Sigmoid colon (tissue), 7 donors: ENCODE data around the gene RBM47. TPM values are rescaled to one million over a fixed set of nuclear protein-coding genes. Genes with fewer than 3 reads are reported as not detected.

Experiments used
- DNase-seq: peaks from one replicate; pipeline ENCODE4 v3.0.0-alpha.2; 2019
- H3K27ac ChIP-seq, 4 donors: fragments of 200-600 bp; sonication (generic); one replicate each; pipeline ENCODE4 v1.5.1; 2016 to 2019; ENCODE audit warnings: mild to moderate bottlenecking in 1 of 4
- H3K27me3 ChIP-seq, 3 donors: fragments of 200-600 bp; sonication (generic); one replicate each; pipeline ENCODE4 v1.5.1; 2019; ENCODE audit warnings: mild to moderate bottlenecking in 1 of 3
- H3K36me3 ChIP-seq, 4 donors: fragments of 200-600 bp; sonication (generic); one replicate each; pipeline ENCODE4 v1.5.1; 2016 to 2019
- H3K4me1 ChIP-seq, 4 donors: fragments of 200-600 bp; sonication (generic); one replicate each; pipeline ENCODE4 v1.5.1; 2017 to 2019
- H3K4me3 ChIP-seq, 4 donors: fragments of 200-600 bp; sonication (generic); one replicate each; pipeline ENCODE4 v1.5.1; 2017 to 2019; ENCODE audit warnings: mild to moderate bottlenecking in 2 of 4, moderate library complexity in 1 of 4
- H3K9me3 ChIP-seq, 4 donors: fragments of 200-600 bp in 3 of 4; sonication (generic) in 3 of 4; one replicate each; pipeline versions ENCODE4 v1.5.1 to v1.6.1; 2013 to 2019
- EP300 ChIP-seq, 4 donors: sonication (generic); formaldehyde crosslinking; IDR thresholded peaks; one replicate each; pipeline ENCODE4 v1.6.1; 2017; ENCODE audit warnings: antibody characterized with exemption in 4 of 4
- POLR2A ChIP-seq, 2 donors: fragments of 450-650 bp; IDR thresholded peaks; one replicate each; pipeline ENCODE4 v1.6.1; 2016; ENCODE audit warnings: antibody characterized with exemption in 2 of 2, mild to moderate bottlenecking in 2 of 2, moderate library complexity in 2 of 2
- POLR2AphosphoS5 ChIP-seq, 4 donors: sonication (generic); formaldehyde crosslinking; IDR thresholded peaks; one replicate each; pipeline ENCODE4 v1.6.1; 2017; ENCODE audit warnings: antibody characterized with exemption in 4 of 4
- WGBS, 2 donors: extraction: QIAGEN DNeasy Blood & Tissue Kit; methylation state at CpG; one replicate each; pipeline ENCODE4 v1.1.7; 2013; 5-methylcytosine and 5-hydroxymethylcytosine counted together
- intact Hi-C: fragments of 100-400 bp; cut with DNase I; formaldehyde crosslinking; loops from one replicate; pipeline ENCODE4 v1.15.1; 2023
- polyA plus RNA-seq, 3 donors: library from polyadenylated mRNA; stranded (reverse); fragments of 200-250 nt; gene quantifications; one replicate each; pipeline ENCODE4 v1.2.3, GENCODE V29; 2013
- total RNA-seq, 4 donors: library from RNA; depleted of rRNA; stranded (reverse); fragments of >200 nt; gene quantifications; one replicate each; pipeline ENCODE4 v1.1.0, GENCODE V29; 2016
- TF ChIP-seq, protein P1 (sequence below), 4 experiments: fragments of 450-650 bp in 3 of 4; fragments of 200-600 bp in 1 of 4; IDR thresholded peaks; one replicate each; pipeline ENCODE4 v1.5.1; 2016 to 2019; ENCODE audit warnings: antibody characterized with exemption in 4 of 4, mild to moderate bottlenecking in 3 of 4, moderate library complexity in 2 of 4
- donor health status: healthy with polysubstance abuse.
- donor health status: Bipolar disorder and iron deficiency.
- donor health status: healthy.

The RBM47 gene
- total and polyA plus RNA-seq, 7 donors: 7.2 to 148 (median 21.2) TPM

DNA sequence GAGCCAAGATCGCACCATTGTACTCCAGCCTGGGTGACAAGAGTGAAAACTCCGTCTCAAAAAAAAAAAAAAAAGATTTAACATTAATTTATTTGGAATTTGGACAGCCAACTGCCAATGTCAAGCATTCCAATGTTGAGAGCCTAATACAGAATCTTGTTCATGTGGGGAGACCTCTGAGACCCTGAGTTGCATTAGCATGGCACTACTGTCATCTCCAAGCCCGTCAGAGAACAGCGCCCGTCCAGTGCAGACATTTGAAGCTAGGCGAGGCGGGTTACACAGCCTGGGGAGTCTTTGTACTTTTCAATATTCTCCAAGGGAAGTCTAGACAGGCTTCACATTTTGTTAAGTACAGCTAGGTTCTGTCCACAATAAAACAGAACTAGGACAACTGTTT is 167.8 kb downstream of the RBM47 start:
- no peak overlapping the region for H3K4me3 ChIP-seq
- no peaks in the 10 kb centered on the region for H3K36me3 ChIP-seq
- no peak overlapping the region for H3K27ac ChIP-seq
- no peaks in the 10 kb centered on the region for H3K9me3 ChIP-seq
- no peak for DNase-seq
- TF ChIP-seq EP300 (IDR thresholded peaks at IDR 0.05) (no peak), POLR2AphosphoS5 (IDR thresholded peaks at IDR 0.05) (no peak)
- intact Hi-C loops: no loop called here
- no peaks in the 10 kb centered on the region for H3K27me3 ChIP-seq
- 86 to 90% methylated on average over 7 of the region's 7 CpGs for WGBS, 2 donors
- no peaks in the 10 kb centered on the region for H3K4me1 ChIP-seq

GRCh38 chr4:40461062-40461461 is 168.6 kb downstream of the RBM47 start:
- H3K27ac ChIP-seq: no peak overlapping the region
- no peaks in the 10 kb centered on the region for H3K36me3 ChIP-seq
- no peaks in the 10 kb centered on the region for H3K27me3 ChIP-seq
- no peak for DNase-seq
- TF ChIP-seq, protein P1, sequence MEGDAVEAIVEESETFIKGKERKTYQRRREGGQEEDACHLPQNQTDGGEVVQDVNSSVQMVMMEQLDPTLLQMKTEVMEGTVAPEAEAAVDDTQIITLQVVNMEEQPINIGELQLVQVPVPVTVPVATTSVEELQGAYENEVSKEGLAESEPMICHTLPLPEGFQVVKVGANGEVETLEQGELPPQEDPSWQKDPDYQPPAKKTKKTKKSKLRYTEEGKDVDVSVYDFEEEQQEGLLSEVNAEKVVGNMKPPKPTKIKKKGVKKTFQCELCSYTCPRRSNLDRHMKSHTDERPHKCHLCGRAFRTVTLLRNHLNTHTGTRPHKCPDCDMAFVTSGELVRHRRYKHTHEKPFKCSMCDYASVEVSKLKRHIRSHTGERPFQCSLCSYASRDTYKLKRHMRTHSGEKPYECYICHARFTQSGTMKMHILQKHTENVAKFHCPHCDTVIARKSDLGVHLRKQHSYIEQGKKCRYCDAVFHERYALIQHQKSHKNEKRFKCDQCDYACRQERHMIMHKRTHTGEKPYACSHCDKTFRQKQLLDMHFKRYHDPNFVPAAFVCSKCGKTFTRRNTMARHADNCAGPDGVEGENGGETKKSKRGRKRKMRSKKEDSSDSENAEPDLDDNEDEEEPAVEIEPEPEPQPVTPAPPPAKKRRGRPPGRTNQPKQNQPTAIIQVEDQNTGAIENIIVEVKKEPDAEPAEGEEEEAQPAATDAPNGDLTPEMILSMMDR (IDR thresholded peaks at IDR 0.05): no peak
- no peak for TF ChIP-seq EP300 (IDR thresholded peaks at IDR 0.05)
- TF ChIP-seq POLR2A (IDR thresholded peaks at IDR 0.05): no peak
- no peak for TF ChIP-seq POLR2AphosphoS5 (IDR thresholded peaks at IDR 0.05)
- no peaks in the 10 kb centered on the region for H3K9me3 ChIP-seq
- no peak overlapping the region for H3K4me3 ChIP-seq
- 80 to 89% methylated on average over 4 of the region's 4 CpGs for WGBS, 2 donors
- intact Hi-C loops: no loop called here
- H3K4me1 ChIP-seq: no peaks in the 10 kb centered on the region

DNA sequence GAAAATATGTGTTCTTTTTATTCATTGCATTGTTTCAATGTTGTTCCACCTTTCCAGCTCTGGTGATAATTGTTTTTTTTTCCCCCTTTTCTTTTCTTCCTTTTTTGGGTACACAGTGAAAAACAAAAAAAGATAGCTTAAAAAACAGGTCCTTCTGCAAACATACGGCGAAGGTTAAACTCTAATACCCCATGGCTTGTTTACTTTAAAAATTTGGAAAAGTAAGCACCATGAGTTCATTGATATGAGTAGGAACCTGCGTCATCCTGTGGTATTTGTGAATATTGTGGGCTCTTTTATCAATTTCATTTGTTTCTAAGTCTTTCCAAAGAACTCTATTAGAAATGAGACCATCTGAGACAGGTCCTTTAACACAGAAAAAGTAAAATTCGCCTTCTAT is 171.0 kb downstream of the RBM47 start:
- Histone ChIP-seq H3K27me3 (no peaks in the 10 kb centered on the region), H3K4me1 (no peaks in the 10 kb centered on the region), H3K9me3 (no peaks in the 10 kb centered on the region), H3K4me3 (no peak overlapping the region), H3K27ac (no peak overlapping the region), H3K36me3 (no peaks in the 10 kb centered on the region)
- no peak for TF ChIP-seq EP300 (IDR thresholded peaks at IDR 0.05)
- no peak for TF ChIP-seq POLR2A (IDR thresholded peaks at IDR 0.05)
- TF ChIP-seq, protein P1 (IDR thresholded peaks at IDR 0.05): no peak
- no peak for TF ChIP-seq POLR2AphosphoS5 (IDR thresholded peaks at IDR 0.05)
- intact Hi-C loops: no loop called here
- WGBS, 2 donors: 34 to 66% methylated on average over 4 of the region's 4 CpGs
- DNase-seq: no peak

GRCh38 chr4:40458109-40458508 is 171.6 kb downstream of the RBM47 start:
- DNase-seq: no peak
- intact Hi-C loops: no loop called here
- Histone ChIP-seq H3K27ac (no peak overlapping the region), H3K4me3 (no peak overlapping the region), H3K27me3 (no peaks in the 10 kb centered on the region), H3K36me3 (no peaks in the 10 kb centered on the region), H3K4me1 (peaks cover 0 to 4% (median 0%) of the 10 kb centered on the region in 4 donors), H3K9me3 (no peaks in the 10 kb centered on the region)
- WGBS, 2 donors: 24 to 74% methylated on average over 1 of the region's 1 CpG
- TF ChIP-seq, protein P1 (IDR thresholded peaks at IDR 0.05): no peak
- TF ChIP-seq POLR2AphosphoS5 (IDR thresholded peaks at IDR 0.05): no peak
- no peak for TF ChIP-seq EP300 (IDR thresholded peaks at IDR 0.05)
- no peak for TF ChIP-seq POLR2A (IDR thresholded peaks at IDR 0.05)

DNA sequence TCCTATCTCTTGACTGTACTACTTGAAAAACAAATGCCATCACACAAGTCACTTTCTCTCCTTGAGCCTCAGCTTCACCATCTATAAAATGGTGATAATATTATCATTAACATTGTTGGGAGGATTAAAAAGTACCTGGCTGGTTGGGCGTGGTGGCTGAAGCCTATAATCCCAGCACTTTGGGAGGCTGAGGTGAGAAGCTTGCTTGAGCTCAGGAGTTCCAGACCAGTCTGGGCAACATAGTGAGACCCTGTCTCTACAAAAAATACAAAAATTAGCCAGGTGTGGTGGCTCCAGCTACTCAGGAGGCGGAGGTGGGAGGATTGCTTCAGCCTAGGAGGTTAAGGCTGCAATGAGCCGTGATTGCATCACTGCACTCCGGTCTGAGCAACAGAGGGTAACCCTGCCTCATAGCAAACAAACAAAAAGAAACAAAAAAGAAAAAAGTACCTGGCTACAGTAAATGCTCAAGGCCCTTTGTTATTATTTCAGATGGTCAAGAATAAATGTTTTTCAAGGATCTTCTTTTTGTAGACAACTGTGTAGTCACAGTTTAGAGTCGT is 174.2 kb downstream of the RBM47 start:
- no peak overlapping the region for H3K4me3 ChIP-seq
- WGBS, 2 donors: 85 to 90% methylated on average over 5 of the region's 5 CpGs
- intact Hi-C loops: no loop called here
- H3K4me1 ChIP-seq: peaks cover 0 to 7% (median 3%) of the 10 kb centered on the region in 4 donors
- H3K9me3 ChIP-seq: no peaks in the 10 kb centered on the region
- H3K27me3 ChIP-seq: no peaks in the 10 kb centered on the region
- no peak overlapping the region for H3K27ac ChIP-seq
- TF ChIP-seq POLR2A (IDR thresholded peaks at IDR 0.05) (no peak), EP300 (IDR thresholded peaks at IDR 0.05) (no peak), POLR2AphosphoS5 (IDR thresholded peaks at IDR 0.05) (no peak)
- TF ChIP-seq, protein P1 (IDR thresholded peaks at IDR 0.05): no peak
- no peak for DNase-seq
- H3K36me3 ChIP-seq: no peaks in the 10 kb centered on the region
